ENCODE data around the gene KCTD14.

The KCTD14 gene

GRCh38 chr11:78022397-78023396, at the start of gene KCTD14:
KCTD14 (minus strand) TSS chr11:78023276; CDS start chr11:78023249, 27 bp downstream.
- H3K27ac Mint-ChIP-seq, result no peak within 1 kb of the TSS
- peaks cover 3 to 9% of the 10 kb centered on the region in 2 donors for H3K4me1 Mint-ChIP-seq
- ATAC-seq (replicated peaks) (peak; percentile 36), DNase-seq (no peak)
- peaks cover 22 to 26% of the 10 kb centered on the region in 2 donors for H3K27me3 Mint-ChIP-seq
- H3K9me3 Mint-ChIP-seq, result peaks cover 1 to 2% of the 10 kb centered on the region in 2 donors
- H3K4me3 Mint-ChIP-seq, result peak within 1 kb of the TSS in 1 of 2 donors; percentile 1
- H3K36me3 Mint-ChIP-seq, result peaks cover 0 to 2% of the 10 kb centered on the region in 2 donors

DNA sequence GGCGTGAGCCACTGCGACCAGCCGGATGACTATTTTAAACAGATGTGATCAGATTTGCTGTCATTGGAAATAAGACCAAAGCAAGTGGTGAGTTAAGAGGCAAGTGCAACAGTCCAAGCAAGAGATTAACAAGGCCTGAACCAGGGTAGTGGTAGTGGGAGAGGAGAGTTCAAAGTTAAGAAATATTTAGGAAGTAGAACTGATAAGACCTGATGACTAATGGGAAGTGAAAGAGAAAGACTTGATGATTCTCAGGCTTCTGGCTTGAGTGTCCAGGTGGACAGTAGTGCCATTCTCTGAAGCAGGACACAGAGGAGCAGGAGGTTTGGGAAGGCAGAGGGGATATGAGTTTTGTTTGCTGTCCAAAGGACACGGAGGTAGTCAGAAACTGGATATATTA, 49.4 kb upstream of the KCTD14 start:
- Mint-ChIP-seq H3K27ac (peak overlapping the region; percentile 3), H3K9me3 (peaks cover 0 to 3% of the 10 kb centered on the region in 2 donors), H3K4me3 (no peak overlapping the region), H3K36me3 (peaks cover 35 to 45% of the 10 kb centered on the region in 2 donors), H3K27me3 (no peaks in the 10 kb centered on the region), H3K4me1 (peaks cover 18 to 44% of the 10 kb centered on the region in 2 donors)
- ATAC-seq (replicated peaks), result no peak
- DNase-seq, result no peak

DNA sequence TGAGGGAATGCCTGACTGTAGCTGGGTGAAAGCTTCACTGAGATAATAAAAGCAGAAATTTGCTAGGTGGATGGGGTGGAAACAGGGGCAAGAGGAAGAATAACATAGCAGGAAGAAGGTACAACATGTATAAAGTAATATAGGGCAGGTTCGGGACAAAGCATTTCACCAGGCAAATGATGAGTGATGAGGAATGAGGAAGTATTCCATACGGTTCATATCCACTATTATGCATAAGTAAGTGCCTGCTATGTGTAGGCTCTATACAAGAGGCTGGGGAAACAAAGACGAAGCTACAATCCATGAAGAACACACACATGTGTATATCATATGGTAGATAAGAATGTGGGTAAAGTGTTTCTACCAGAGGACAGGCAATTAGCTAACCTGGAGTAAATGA, 48.6 kb upstream of the KCTD14 start:
- H3K9me3 Mint-ChIP-seq, result peaks cover 0 to 6% of the 10 kb centered on the region in 2 donors
- H3K27me3 Mint-ChIP-seq, result no peaks in the 10 kb centered on the region
- DNase-seq, result no peak
- peaks cover 37 to 50% of the 10 kb centered on the region in 2 donors for H3K36me3 Mint-ChIP-seq
- no peak overlapping the region for H3K4me3 Mint-ChIP-seq
- no peak for ATAC-seq (replicated peaks)
- no peak overlapping the region for H3K27ac Mint-ChIP-seq
- peaks cover 16 to 40% of the 10 kb centered on the region in 2 donors for H3K4me1 Mint-ChIP-seq

GRCh38 chr11:78070621-78071020, 47.5 kb upstream of the KCTD14 start:
- no peak overlapping the region for H3K27ac Mint-ChIP-seq
- no peak for ATAC-seq (replicated peaks)
- DNase-seq, result no peak
- H3K9me3 Mint-ChIP-seq, result peaks cover 0 to 6% of the 10 kb centered on the region in 2 donors
- no peaks in the 10 kb centered on the region for H3K27me3 Mint-ChIP-seq
- H3K36me3 Mint-ChIP-seq, result peaks cover 37 to 47% of the 10 kb centered on the region in 2 donors
- H3K4me3 Mint-ChIP-seq, result no peak overlapping the region
- peaks cover 8 to 34% of the 10 kb centered on the region in 2 donors for H3K4me1 Mint-ChIP-seq

- Mint-ChIP-seq H3K9me3 (peaks cover 0 to 6% of the 10 kb centered on the region in 2 donors), H3K36me3 (peaks cover 36 to 47% of the 10 kb centered on the region in 2 donors), H3K27me3 (no peaks in the 10 kb centered on the region), H3K4me3 (no peak overlapping the region), H3K4me1 (peaks cover 7 to 33% of the 10 kb centered on the region in 2 donors), H3K27ac (no peak overlapping the region)
- DNase-seq, result no peak
- ATAC-seq (replicated peaks), result no peak
Observed at GRCh38 chr11:78069465-78069864, 46.4 kb upstream of the KCTD14 start.

DNA sequence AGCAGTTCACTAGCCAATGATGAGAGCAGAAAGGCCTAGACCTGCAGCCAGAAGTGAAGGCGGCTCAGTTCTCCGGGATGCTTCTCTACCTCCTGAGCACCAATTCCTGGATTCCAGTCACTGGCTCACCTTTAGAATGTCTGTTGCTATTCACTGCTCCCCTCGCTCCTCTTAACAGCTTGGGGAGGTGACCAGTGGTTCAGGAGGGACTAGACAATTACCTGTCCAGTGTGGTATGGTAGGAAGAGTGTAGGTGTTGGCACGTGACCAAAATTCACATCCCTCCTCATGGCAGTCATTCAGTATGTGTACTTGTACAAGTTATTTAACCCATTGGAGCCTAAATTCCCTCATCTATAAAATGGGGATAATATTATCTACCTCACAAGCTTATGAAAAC, 44.6 kb upstream of the KCTD14 start:
- Mint-ChIP-seq H3K4me3 (no peak overlapping the region), H3K9me3 (peaks cover 0 to 6% of the 10 kb centered on the region in 2 donors), H3K4me1 (peaks cover 7 to 22% of the 10 kb centered on the region in 2 donors), H3K27ac (no peak overlapping the region), H3K36me3 (peaks cover 39 to 51% of the 10 kb centered on the region in 2 donors), H3K27me3 (no peaks in the 10 kb centered on the region)
- ATAC-seq (replicated peaks) (no peak), DNase-seq (no peak)

- Mint-ChIP-seq H3K36me3 (peaks cover 32 to 42% of the 10 kb centered on the region in 2 donors), H3K27me3 (no peaks in the 10 kb centered on the region), H3K27ac (no peak overlapping the region), H3K4me1 (peaks cover 2 to 13% of the 10 kb centered on the region in 2 donors), H3K4me3 (no peak overlapping the region), H3K9me3 (peaks cover 0 to 6% of the 10 kb centered on the region in 2 donors)
- ATAC-seq (replicated peaks), result no peak
- DNase-seq, result no peak
Observed at GRCh38 chr11:78066471-78066870, 43.4 kb upstream of the KCTD14 start.

- Mint-ChIP-seq H3K36me3 (peaks cover 32 to 40% of the 10 kb centered on the region in 2 donors), H3K9me3 (peaks cover 0 to 6% of the 10 kb centered on the region in 2 donors), H3K4me1 (peaks cover 2 to 11% of the 10 kb centered on the region in 2 donors), H3K27ac (no peak overlapping the region), H3K4me3 (no peak overlapping the region), H3K27me3 (no peaks in the 10 kb centered on the region)
- ATAC-seq (replicated peaks), result no peak
- no peak for DNase-seq
Observed at GRCh38 chr11:78065203-78065602, 42.1 kb upstream of the KCTD14 start.

DNA sequence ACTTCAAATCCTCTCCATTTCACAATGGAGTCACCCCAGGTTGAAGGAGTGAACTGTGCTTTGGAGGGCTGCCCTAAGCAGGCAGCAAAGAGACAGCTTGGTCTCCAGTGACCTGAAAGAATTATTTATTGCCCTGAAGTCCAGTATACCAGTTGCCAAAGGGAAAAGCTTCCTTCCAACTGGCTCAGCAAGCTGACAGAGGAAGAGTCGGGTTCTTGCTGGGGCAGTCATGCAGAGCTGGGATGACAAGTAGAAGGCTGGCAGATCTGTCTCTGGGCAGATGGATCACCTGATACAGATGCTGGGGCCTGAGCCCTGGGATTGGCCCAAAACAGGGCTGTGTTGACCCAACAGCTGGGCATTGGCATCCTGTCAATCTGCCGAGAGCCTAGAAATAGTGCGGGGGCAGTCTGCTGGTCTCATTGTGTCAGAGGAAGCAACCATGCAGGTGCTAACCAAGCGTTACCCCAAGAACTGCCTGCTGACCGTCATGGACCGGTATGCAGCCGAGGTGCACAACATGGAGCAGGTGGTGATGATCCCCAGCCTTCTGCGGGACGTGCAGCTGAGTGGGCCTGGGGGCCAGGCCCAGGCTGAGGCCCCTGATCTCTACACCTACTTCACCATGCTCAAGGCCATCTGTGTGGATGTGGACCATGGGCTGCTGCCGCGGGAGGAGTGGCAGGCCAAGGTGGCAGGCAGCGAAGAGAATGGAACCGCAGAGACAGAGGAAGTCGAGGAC, 40.5 kb upstream of the KCTD14 start, which contains the start of gene THRSP:
Gene THRSP, plus strand, starts transcription at position 422 of the 742 bp plus-strand sequence. Its CDS starts 21 bp downstream, at position 443.
- no peaks in the 10 kb centered on the region for H3K27me3 Mint-ChIP-seq
- peaks cover 2 to 11% of the 10 kb centered on the region in 2 donors for H3K4me1 Mint-ChIP-seq
- H3K36me3 Mint-ChIP-seq, result peaks cover 21 to 31% of the 10 kb centered on the region in 2 donors
- H3K9me3 Mint-ChIP-seq, result peaks cover 0 to 6% of the 10 kb centered on the region in 2 donors
- DNase-seq (no peak), ATAC-seq (replicated peaks) (no peak)
- no peak within 1 kb of the TSS for H3K4me3 Mint-ChIP-seq
- H3K27ac Mint-ChIP-seq, result no peak within 1 kb of the TSS

- DNase-seq (no peak), ATAC-seq (replicated peaks) (no peak)
- Mint-ChIP-seq H3K36me3 (peaks cover 17 to 25% of the 10 kb centered on the region in 2 donors), H3K9me3 (peaks cover 0 to 4% of the 10 kb centered on the region in 2 donors), H3K27ac (no peak overlapping the region), H3K4me3 (no peak overlapping the region), H3K4me1 (peaks cover 2 to 11% of the 10 kb centered on the region in 2 donors), H3K27me3 (no peaks in the 10 kb centered on the region)
Observed at GRCh38 chr11:78062671-78063070, 39.6 kb upstream of the KCTD14 start.

- Mint-ChIP-seq H3K4me1 (peaks cover 2 to 11% of the 10 kb centered on the region in 2 donors), H3K4me3 (no peak overlapping the region), H3K9me3 (no peaks in the 10 kb centered on the region), H3K27me3 (no peaks in the 10 kb centered on the region), H3K27ac (no peak overlapping the region), H3K36me3 (peaks cover 10 to 18% of the 10 kb centered on the region in 2 donors)
- ATAC-seq (replicated peaks) (no peak), DNase-seq (no peak)
Observed at GRCh38 chr11:78061921-78062311, 38.8 kb upstream of the KCTD14 start.

DNA sequence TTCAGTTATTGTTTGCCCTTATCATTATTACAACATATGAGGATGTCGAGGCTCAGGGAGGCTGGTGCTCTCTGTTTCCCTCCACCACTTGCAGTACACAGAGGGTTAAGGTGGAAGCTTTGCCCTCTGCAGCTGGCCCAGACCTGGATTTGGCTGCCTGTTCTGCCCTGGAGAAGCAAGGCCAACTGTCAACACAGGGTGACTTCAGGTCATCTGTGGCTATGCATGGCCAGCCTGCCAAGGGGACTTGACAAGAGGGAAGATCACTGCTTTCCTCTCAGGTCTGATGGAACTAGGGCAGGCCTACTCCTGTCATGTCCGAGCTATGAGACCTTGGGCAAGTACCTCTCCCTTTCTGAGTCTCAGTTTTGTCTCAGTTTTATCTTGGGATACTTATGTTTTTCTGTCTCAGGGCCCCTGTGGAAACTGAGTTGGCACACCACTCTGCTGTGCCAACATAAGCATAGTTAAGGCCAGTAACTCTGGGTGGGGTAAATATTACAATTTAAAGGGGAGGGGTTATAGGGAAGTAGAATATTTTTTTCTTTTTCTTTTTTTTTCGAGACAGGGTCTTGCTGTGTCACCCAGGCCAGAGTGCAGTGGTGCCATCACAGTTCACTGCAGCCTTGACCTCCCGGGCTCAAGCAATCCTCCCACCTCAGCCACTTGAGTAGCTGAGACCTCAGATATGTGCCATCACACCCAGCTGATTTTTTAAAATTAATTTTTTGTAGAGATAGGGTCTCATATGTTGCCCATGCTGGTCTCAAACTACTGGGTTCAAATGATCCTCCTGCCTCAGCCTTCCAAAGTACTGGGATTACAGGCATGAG, 38.2 kb upstream of the KCTD14 start:
- Mint-ChIP-seq H3K36me3 (peaks cover 8 to 12% of the 10 kb centered on the region in 2 donors), H3K27me3 (no peaks in the 10 kb centered on the region), H3K4me1 (peaks cover 2 to 11% of the 10 kb centered on the region in 2 donors), H3K9me3 (no peaks in the 10 kb centered on the region), H3K4me3 (no peak overlapping the region), H3K27ac (no peak overlapping the region)
- ATAC-seq (replicated peaks), result no peak
- no peak for DNase-seq

DNA sequence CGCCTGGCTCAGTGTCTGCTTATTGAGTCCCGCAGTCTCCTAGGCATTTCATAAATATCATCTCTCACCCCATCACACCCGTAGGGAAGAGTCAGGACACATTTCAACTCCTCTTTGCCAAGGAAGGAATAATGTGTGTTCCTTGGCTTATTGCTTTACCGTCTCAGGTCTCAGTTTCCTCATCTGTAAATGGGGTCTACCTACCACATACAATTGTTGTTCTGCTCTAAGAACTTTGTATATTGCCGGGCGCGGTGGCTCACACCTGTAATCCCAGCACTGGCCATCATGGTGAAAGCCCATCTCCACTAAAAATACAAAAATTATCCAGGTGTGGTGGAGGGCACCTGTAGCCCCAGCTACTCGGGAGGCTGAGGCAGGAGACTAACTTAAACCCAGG, 37.5 kb upstream of the KCTD14 start:
- H3K27ac Mint-ChIP-seq, result no peak overlapping the region
- DNase-seq, result no peak
- no peak for ATAC-seq (replicated peaks)
- H3K27me3 Mint-ChIP-seq, result no peaks in the 10 kb centered on the region
- peaks cover 2 to 6% of the 10 kb centered on the region in 2 donors for H3K4me1 Mint-ChIP-seq
- H3K4me3 Mint-ChIP-seq, result no peak overlapping the region
- H3K36me3 Mint-ChIP-seq, result peaks cover 8 to 12% of the 10 kb centered on the region in 2 donors
- H3K9me3 Mint-ChIP-seq, result no peaks in the 10 kb centered on the region

Data from stimulated activated naive B cell treated with anti-CD40 and anti-IgM and Interleukin-4, amounts not matched to agents 10 μg/mL and 1 μg/mL and 100 μg/mL, for 72 hours (primary cell).